ENCODE data around the gene GUCY1A2. TPM values are rescaled to one million over a fixed set of nuclear protein-coding genes. Genes with fewer than 3 reads are reported as not detected.

Gene GUCY1A2
- total and polyA plus RNA-seq, 12 donors, result 0.68 to 18.5 (median 8.1) TPM

- no peaks in the 10 kb centered on the region for H3K27me3 ChIP-seq
- intact Hi-C loops (cut with DNase I), result no loop called here
- H3K36me3 ChIP-seq, result no peaks in the 10 kb centered on the region
- peaks cover 0 to 4% (median 0%) of the 10 kb centered on the region in 9 donors for H3K4me1 ChIP-seq
- no peak for ATAC-seq
- WGBS, 2 donors, result 83 to 87% methylated on average over 7 of the region's 7 CpGs
- H3K9me3 ChIP-seq, result peaks cover 0 to 15% (median 0%) of the 10 kb centered on the region in 11 donors
- no peak overlapping the region for H3K4me3 ChIP-seq
- no peak for DNase-seq
- no peak overlapping the region for H3K27ac ChIP-seq
- no peak for TF ChIP-seq CTCF (IDR thresholded peaks at IDR 0.05)
Observed at GRCh38 chr11:106879832-106880546, 138.3 kb downstream of the GUCY1A2 start.

GRCh38 chr11:106879029-106879428 lies 139.2 kb downstream of the GUCY1A2 start:
- Histone ChIP-seq H3K27me3 (no peaks in the 10 kb centered on the region), H3K4me1 (peaks cover 0 to 4% (median 0%) of the 10 kb centered on the region in 9 donors), H3K36me3 (no peaks in the 10 kb centered on the region), H3K9me3 (peaks cover 0 to 15% (median 0%) of the 10 kb centered on the region in 11 donors), H3K4me3 (no peak overlapping the region), H3K27ac (no peak overlapping the region)
- intact Hi-C loops (cut with DNase I), result no loop called here
- ATAC-seq (no peak), DNase-seq (no peak)
- WGBS, 2 donors, result 90 to 94% methylated on average over 3 of the region's 3 CpGs
- TF ChIP-seq CTCF (IDR thresholded peaks at IDR 0.05), result no peak

- ATAC-seq (peak in 1 of 8 donors; percentile 57), DNase-seq (no peak)
- intact Hi-C loops (cut with DNase I), result no loop called here
- TF ChIP-seq CTCF (IDR thresholded peaks at IDR 0.05), result no peak
- H3K9me3 ChIP-seq, result peaks cover 0 to 7% (median 0%) of the 10 kb centered on the region in 11 donors
- H3K4me3 ChIP-seq, result no peak overlapping the region
- no peaks in the 10 kb centered on the region for H3K36me3 ChIP-seq
- no peaks in the 10 kb centered on the region for H3K27me3 ChIP-seq
- H3K4me1 ChIP-seq, result peaks cover 0 to 4% (median 0%) of the 10 kb centered on the region in 9 donors
- H3K27ac ChIP-seq, result no peak overlapping the region
Observed at GRCh38 chr11:106875013-106875412, 143.3 kb downstream of the GUCY1A2 start.

GRCh38 chr11:106872246-106872645 lies 146.0 kb downstream of the GUCY1A2 start:
- H3K27me3 ChIP-seq, result no peaks in the 10 kb centered on the region
- TF ChIP-seq CTCF (IDR thresholded peaks at IDR 0.05), result no peak
- no peaks in the 10 kb centered on the region for H3K36me3 ChIP-seq
- DNase-seq (no peak), ATAC-seq (peak in 1 of 8 donors; percentile 53)
- no peak overlapping the region for H3K4me3 ChIP-seq
- no peak overlapping the region for H3K27ac ChIP-seq
- intact Hi-C loops (cut with DNase I), result no loop called here
- peaks cover 0 to 4% (median 0%) of the 10 kb centered on the region in 9 donors for H3K4me1 ChIP-seq
- H3K9me3 ChIP-seq, result peaks cover 0 to 13% (median 0%) of the 10 kb centered on the region in 11 donors
